ENCODE measurements around the gene WDR74. TPM values are rescaled to one million over a fixed set of nuclear protein-coding genes. Genes with fewer than 3 reads are reported as not detected.

The WDR74 gene
- total RNA-seq, 1 donor from 2014 or later, result 53.5 TPM

DNA sequence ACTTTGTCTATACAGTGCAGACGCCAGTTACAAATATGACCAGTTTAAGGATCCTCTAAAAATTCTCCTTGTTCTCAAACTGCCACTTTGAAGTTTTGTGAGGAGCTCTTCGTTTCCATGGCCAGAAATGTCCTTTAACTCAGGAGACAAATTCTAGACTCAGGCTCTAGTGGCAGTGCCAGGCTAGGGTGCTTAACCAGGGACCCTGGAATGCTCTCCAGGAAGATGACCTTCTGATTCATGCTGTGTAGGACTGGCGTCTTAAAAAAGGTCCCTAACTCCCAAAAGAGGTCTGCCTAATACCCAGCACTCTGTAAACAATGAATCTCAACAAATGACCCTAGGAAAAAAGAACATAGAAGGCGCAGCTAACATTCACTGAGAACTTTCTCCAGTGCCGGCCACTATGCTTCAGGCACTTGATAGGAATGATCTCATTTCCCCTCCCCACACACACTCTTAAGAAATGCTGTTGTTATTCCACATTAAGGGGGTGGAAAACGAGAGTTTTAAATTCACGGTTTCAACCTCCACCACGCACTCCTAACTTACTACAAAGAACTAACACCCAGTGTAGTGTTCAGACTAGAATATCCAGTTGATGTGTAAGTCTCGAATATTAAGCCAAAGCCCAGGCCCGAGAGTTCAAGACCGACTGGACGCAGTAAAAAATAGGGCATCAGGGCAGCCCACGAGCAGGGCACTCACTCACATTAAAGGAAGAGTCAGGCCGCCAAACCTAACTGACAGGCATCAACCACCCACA is 34.9 kb downstream of the WDR74 start:
- Histone ChIP-seq H3K36me3 (ENCODE audit: insufficient read depth, low read length) (peaks cover 22% of the 10 kb centered on the region), H3K27me3 (ENCODE audit: insufficient read depth, low read length) (no peaks in the 10 kb centered on the region), H4K20me1 (ENCODE audit: insufficient read depth, low read length) (peaks cover 49% of the 10 kb centered on the region), H3K9me3 (ENCODE audit: insufficient read depth, low read depth, low read length) (no peaks in the 10 kb centered on the region), H3K27ac (ENCODE audit: low read depth, low read length) (peak overlapping the region; percentile 73), H2AFZ (ENCODE audit: low read depth, low read length) (no peak overlapping the region), H3K4me1 (ENCODE audit: insufficient read depth, low read length) (peaks cover 21% of the 10 kb centered on the region), H3K4me2 (ENCODE audit: low read length) (peak overlapping the region; percentile 90), H3K4me3 (ENCODE audit: insufficient read depth, low read depth, low read length) (peak overlapping the region; percentile 85), H3K9ac (ENCODE audit: low read length) (peak overlapping the region; percentile 96), H3K79me2 (ENCODE audit: insufficient read depth, low read length) (peaks cover 43% of the 10 kb centered on the region)
- Mint-ChIP-seq H3K4me1 (ENCODE audit: low read depth, unreplicated experiment) (peaks cover 24% of the 10 kb centered on the region), H3K9me3 (ENCODE audit: unreplicated experiment) (no peaks in the 10 kb centered on the region), H3K36me3 (ENCODE audit: low read depth, unreplicated experiment) (peaks cover 29% of the 10 kb centered on the region), H3K27me3 (ENCODE audit: low read depth, unreplicated experiment) (no peaks in the 10 kb centered on the region), H3K27ac (ENCODE audit: unreplicated experiment) (peak overlapping the region; percentile 94), H3K4me3 (ENCODE audit: unreplicated experiment) (peak overlapping the region; percentile 98)
- TF ChIP-seq CTCF (IDR thresholded peaks at IDR 0.05; ENCODE audit: insufficient read depth, low read depth, low read length) (no peak), EZH2 (IDR thresholded peaks at IDR 0.05; ENCODE audit: insufficient read depth, low read length) (no peak)
- DNase-seq (ENCODE audit: low read depth), result peak; percentile 42
- FAIRE-seq, result no peak

GRCh38 chr11:62801071-62801470 is 38.3 kb downstream of the WDR74 start:
- Histone ChIP-seq H4K20me1 (ENCODE audit: insufficient read depth, low read length) (peaks cover 57% of the 10 kb centered on the region), H3K79me2 (ENCODE audit: insufficient read depth, low read length) (peaks cover 43% of the 10 kb centered on the region), H3K27me3 (ENCODE audit: insufficient read depth, low read length) (no peaks in the 10 kb centered on the region), H3K4me1 (ENCODE audit: insufficient read depth, low read length) (peaks cover 12% of the 10 kb centered on the region), H3K27ac (ENCODE audit: low read depth, low read length) (no peak overlapping the region), H3K4me2 (ENCODE audit: low read length) (no peak overlapping the region), H2AFZ (ENCODE audit: low read depth, low read length) (no peak overlapping the region), H3K4me3 (ENCODE audit: insufficient read depth, low read depth, low read length) (no peak overlapping the region), H3K9ac (ENCODE audit: low read length) (no peak overlapping the region), H3K9me3 (ENCODE audit: insufficient read depth, low read depth, low read length) (no peaks in the 10 kb centered on the region), H3K36me3 (ENCODE audit: insufficient read depth, low read length) (peaks cover 46% of the 10 kb centered on the region)
- peaks cover 11% of the 10 kb centered on the region for H3K4me1 Mint-ChIP-seq (ENCODE audit: low read depth, unreplicated experiment)
- peaks cover 29% of the 10 kb centered on the region for H3K36me3 Mint-ChIP-seq (ENCODE audit: low read depth, unreplicated experiment)
- H3K27me3 Mint-ChIP-seq (ENCODE audit: low read depth, unreplicated experiment), result no peaks in the 10 kb centered on the region
- TF ChIP-seq EZH2 (IDR thresholded peaks at IDR 0.05; ENCODE audit: insufficient read depth, low read length) (no peak), CTCF (IDR thresholded peaks at IDR 0.05; ENCODE audit: insufficient read depth, low read depth, low read length) (no peak)
- no peak overlapping the region for H3K27ac Mint-ChIP-seq (ENCODE audit: unreplicated experiment)
- no peak overlapping the region for H3K4me3 Mint-ChIP-seq (ENCODE audit: unreplicated experiment)
- FAIRE-seq (no peak), DNase-seq (ENCODE audit: low read depth) (no peak)
- no peaks in the 10 kb centered on the region for H3K9me3 Mint-ChIP-seq (ENCODE audit: unreplicated experiment)

GRCh38 chr11:62799486-62799885 is 39.9 kb downstream of the WDR74 start:
- Histone ChIP-seq H3K9ac (ENCODE audit: low read length) (no peak overlapping the region), H3K36me3 (ENCODE audit: insufficient read depth, low read length) (peaks cover 60% of the 10 kb centered on the region), H3K79me2 (ENCODE audit: insufficient read depth, low read length) (peaks cover 40% of the 10 kb centered on the region), H3K27me3 (ENCODE audit: insufficient read depth, low read length) (no peaks in the 10 kb centered on the region), H3K4me3 (ENCODE audit: insufficient read depth, low read depth, low read length) (no peak overlapping the region), H3K27ac (ENCODE audit: low read depth, low read length) (no peak overlapping the region), H3K4me1 (ENCODE audit: insufficient read depth, low read length) (peaks cover 6% of the 10 kb centered on the region), H2AFZ (ENCODE audit: low read depth, low read length) (no peak overlapping the region), H3K9me3 (ENCODE audit: insufficient read depth, low read depth, low read length) (no peaks in the 10 kb centered on the region), H4K20me1 (ENCODE audit: insufficient read depth, low read length) (peaks cover 63% of the 10 kb centered on the region), H3K4me2 (ENCODE audit: low read length) (no peak overlapping the region)
- no peak overlapping the region for H3K27ac Mint-ChIP-seq (ENCODE audit: unreplicated experiment)
- H3K36me3 Mint-ChIP-seq (ENCODE audit: low read depth, unreplicated experiment), result peaks cover 41% of the 10 kb centered on the region
- DNase-seq (ENCODE audit: low read depth) (no peak), FAIRE-seq (no peak)
- peaks cover 9% of the 10 kb centered on the region for H3K4me1 Mint-ChIP-seq (ENCODE audit: low read depth, unreplicated experiment)
- H3K4me3 Mint-ChIP-seq (ENCODE audit: unreplicated experiment), result no peak overlapping the region
- no peaks in the 10 kb centered on the region for H3K27me3 Mint-ChIP-seq (ENCODE audit: low read depth, unreplicated experiment)
- TF ChIP-seq CTCF (IDR thresholded peaks at IDR 0.05; ENCODE audit: insufficient read depth, low read depth, low read length) (no peak), EZH2 (IDR thresholded peaks at IDR 0.05; ENCODE audit: insufficient read depth, low read length) (no peak)
- H3K9me3 Mint-ChIP-seq (ENCODE audit: unreplicated experiment), result no peaks in the 10 kb centered on the region

Measured in astrocyte (in vitro differentiated cells and primary cell).